Activated gamma-delta T cell (primary cell): ENCODE data around the gene CACHD1.

ENCODE experiments used
- DNase-seq: peaks from one replicate; lab custom pipeline; 2025; lab: John Stamatoyannopoulos, UW

CACHD1 gene

GRCh38 chr1:64549464-64550239 is 79.7 kb downstream of the CACHD1 start:
- DNase-seq = no peak

- no peak for DNase-seq
Observed at GRCh38 chr1:64550510-64550909, 80.6 kb downstream of the CACHD1 start.

DNA sequence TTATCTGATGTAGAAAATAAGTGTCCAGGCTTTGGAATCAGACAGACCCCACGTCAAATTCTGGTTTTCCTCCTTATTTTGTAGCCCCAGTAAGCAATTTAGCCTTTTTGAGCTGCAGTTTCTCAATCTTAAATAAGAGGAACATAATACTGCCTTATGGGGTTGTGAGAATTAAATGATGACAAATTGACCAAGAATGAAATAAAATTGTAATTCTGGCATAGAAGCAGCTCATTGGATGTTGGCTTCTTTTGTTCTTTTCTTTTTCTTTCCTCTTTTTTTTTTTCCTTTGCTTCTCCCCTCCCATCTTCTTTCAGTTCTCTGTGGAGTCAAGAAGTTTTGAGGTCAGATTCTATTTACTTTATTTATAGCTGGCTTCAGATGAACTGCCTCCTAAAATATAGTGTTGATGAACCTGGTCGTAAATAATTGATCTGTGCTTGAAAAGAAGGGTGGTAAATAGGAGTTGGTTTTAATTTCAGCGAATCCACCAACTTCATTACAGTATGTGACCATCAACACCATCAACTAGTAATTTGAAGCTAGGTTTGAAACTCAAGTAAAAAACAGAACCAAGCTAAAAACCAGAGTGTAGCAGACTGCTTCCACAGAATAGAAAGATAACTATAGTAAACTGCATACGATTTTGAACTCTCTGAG is 81.1 kb downstream of the CACHD1 start:
- DNase-seq = no peak

- DNase-seq = no peak
Observed at GRCh38 chr1:64553285-64553684, 83.4 kb downstream of the CACHD1 start.

- no peak for DNase-seq
Observed at GRCh38 chr1:64555947-64556346, 86.0 kb downstream of the CACHD1 start.

- no peak for DNase-seq
Observed at GRCh38 chr1:64561993-64562392, 92.1 kb downstream of the CACHD1 start.

DNA sequence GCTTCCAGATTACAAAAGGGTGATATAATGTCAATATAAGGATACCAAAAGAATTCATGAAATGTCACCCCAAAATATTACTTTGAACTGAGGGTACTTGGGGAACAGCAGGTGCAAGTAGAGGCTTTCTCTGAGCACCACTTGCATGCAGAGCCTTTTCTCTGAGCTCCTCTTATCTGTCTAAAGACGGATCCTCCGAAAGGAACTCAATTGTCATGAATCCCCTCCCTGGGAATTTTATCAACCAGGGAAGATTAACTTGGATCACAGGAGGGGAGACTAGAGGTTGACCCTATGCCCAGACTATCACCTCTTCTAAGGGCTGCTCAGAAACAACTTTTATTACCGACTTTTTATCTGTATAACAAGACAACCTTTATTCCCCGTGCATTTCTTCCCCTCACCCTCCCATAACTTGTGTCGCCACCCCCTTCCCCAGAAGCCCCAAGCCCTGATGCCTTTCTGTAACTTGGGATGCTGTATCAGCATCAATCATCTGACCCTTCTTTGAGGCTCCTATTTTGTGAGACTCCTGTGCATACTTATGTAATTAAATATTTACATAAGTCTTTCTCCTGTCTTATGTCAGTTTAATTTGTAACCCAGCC is 94.1 kb downstream of the CACHD1 start:
- DNase-seq = no peak

DNA sequence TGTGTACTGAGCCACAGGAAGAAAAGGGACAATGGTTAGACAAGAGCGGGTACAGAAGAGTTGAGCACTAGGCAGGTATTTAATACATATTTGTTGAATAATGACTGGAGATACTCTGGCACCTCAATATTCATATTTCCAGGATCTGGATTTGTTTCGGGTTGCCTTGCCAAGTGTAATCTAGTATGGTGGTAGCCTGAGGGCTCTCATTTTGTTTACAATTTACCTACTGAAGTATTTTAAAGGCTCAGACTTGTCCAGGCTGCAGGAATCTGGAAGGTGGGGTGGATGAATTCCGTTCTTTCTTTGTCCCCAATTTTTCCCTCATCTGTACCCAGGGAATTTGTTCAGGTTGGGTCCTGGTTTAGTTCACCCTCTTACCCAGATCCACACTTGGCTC is 95.0 kb downstream of the CACHD1 start:
- DNase-seq = no peak

DNA sequence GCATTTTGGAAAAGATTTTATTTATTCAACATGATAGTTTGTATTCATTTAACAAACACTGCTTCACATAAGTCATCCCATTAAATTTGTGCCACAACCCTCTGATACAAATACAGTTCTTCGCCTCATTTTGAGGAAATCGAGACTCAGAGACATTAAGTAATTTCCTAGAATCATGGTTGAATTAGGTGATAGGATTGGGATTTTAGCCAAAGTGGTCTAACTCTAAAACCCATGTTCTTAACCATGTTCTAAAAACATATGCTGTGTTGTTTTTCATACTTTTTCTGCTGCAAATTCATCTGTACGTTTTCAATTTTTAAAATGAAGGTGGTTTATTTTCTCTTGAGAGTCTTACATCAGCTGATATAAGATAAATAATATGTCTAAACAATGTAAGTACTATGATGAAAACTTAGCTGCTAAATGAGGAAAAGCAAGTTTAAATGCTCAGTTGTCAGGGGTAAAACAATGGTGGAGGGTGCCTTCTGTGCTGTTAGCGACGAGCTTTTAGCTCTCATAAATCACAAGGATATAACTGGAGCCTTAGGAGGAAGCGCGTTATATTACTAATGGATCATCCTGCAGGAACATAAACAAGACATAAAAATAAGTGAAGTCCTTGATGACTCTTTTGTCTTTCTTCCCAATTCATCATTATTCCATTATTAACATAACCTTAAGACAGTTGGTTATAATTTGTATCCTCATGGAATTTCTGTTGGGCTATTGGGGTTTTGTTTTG is 97.7 kb downstream of the CACHD1 start:
- DNase-seq = no peak

- no peak for DNase-seq
Observed at GRCh38 chr1:64568171-64568450, 98.2 kb downstream of the CACHD1 start.

GRCh38 chr1:64569411-64569810 is 99.5 kb downstream of the CACHD1 start:
- DNase-seq = no peak

DNA sequence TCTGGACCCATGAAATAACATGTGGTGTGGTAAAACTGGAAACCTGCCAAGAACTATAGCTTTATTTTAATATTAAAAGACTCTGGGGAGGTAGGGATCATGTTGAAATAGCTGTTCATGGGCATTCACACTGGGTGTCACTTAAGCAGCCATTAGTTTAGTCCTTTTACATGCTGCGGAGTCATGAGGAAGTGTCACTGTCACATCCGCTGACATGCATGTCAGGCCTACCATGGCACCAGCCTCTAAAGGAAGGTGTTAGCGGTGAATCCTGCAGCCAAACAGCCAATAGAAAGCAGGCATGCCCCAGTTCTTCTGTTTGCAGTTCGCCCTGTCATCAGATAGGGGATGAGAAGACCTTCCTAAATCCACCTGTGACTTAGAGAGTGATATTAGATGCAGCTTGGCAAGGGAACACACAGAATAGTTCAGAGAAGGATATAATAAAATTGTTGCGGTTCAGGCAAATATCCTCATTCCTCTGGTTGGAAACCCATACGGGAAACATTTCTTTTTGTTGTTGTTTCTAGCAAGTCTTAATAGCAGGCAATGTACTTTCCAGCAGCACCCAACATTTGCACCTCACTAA is 100.4 kb downstream of the CACHD1 start:
- no peak for DNase-seq

GRCh38 chr1:64572222-64572900 is 102.4 kb downstream of the CACHD1 start:
- no peak for DNase-seq

- DNase-seq = no peak
Observed at GRCh38 chr1:64574301-64574700, 104.4 kb downstream of the CACHD1 start.

DNA sequence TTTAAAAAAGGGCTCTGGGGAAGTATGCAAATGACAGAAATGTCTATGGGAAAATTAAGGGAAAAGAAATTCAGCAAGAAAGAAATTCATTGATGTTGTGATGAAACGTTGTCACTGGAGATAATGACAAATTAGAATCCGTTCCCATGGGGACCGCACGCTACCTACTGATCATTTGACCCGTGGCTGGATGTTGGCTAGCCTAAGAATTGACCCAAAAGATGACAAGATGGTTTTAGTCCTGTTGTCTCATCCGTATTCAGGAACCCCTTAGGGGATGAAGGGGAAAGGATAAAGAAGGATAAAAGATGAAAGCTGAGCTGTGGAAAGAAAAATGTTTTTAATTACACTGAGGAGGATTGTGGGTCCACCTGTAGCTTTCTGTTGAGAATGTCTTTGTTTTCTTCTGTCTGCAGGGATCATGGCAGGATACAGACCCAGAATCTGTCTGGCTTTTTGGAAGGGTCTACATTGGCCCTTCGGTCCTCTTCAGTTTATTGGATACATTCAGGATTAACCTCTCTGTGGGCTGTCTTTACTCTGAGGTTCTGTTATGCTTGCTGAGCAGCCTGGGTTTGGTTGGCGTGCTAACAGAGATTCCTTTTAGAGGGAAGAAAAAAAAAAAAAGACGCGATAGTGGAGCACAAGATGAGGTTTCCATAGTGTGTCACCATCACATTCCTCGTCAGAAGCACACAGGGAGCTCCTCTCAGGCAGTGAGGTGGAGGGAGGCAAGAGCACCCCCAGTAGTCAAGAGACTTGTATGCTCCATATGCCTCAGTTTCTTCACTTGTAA is 106.2 kb downstream of the CACHD1 start:
- no peak for DNase-seq

- no peak for DNase-seq
Observed at GRCh38 chr1:64578270-64578973, 108.5 kb downstream of the CACHD1 start.

DNA sequence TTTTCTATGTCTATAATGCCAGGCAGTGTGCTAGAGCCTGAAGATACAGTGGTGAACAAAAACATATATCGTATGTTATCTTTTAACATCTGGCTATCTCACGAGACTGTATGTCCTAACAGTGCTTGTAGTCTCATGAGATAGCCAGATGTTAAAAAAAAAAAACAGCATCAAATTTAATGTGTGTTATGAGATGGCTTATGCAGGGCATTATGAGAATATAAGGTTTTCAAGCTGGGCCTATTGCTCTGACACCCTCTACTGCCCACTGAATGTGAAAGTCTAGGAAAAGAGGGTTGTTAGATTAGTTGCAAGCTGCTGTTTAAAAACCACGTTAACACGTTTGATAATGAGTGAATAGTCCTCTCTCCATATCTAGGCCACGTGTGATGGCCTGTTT is 109.8 kb downstream of the CACHD1 start:
- DNase-seq = no peak

DNA sequence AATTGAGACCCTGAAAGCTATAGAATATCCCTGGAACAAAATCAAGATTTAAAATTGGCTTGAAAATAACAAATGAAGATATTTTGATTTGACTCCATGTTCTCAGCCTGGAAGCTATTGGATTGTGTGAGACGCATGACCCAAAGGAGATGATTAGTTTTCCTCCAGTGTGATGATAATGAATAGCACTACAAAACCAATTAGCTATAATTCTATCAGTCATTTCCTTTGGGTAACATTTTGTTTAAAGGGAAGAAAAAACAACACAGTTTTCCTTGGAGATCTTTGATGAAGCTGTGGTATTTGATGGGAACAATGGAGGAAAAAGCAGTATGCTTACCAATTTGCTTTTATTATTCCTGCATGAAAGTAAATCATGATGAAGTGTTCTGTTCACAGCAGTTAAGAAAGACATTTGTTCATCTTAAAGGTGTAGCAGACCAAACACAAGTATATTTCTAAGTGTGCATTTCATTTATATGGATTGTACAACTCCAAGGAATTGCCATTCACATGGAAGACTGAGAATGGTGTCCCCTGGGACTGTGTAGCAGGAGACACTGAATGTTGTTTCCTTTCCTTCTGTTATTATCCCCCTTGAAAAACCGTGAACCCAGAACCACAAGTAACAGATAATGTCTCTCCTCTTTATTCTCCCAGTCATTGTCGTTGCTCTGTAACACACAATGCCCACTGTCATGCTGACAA is 111.4 kb downstream of the CACHD1 start:
- no peak for DNase-seq

DNA sequence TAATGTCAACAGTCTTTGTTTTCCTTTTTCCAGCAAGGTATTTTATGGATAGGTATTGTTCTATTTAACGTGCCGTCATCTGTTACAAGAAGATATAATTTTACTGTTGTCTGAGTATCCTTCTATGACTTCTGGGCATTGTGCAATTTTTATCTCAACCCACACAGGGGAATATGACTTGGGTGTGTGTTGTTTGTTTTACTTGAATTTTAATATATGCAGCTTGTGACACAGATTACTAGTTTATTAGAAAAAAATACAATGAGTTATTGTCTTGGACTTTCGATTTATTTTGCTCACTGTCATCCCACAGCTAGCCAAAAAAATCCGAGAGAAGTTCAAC is 111.9 kb downstream of the CACHD1 start:
- DNase-seq = no peak

DNA sequence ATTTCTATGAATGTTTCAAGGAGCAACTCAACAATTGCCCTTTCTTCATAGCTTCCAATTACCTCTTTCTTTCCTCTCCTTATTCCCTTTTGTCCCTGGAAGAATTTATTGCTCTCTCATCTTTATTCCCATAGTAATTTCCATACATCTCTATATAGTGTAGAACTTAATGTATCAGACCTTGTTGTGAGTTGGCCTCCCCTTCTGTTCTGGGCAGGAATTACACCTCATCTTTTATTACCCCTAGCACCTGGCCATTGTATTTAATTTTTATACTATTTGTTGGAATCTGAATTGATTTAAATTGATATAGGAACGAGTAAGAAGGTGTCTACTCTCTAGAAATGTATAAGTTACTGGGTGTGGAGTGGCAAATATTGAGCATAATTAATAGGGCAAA is 114.5 kb downstream of the CACHD1 start:
- no peak for DNase-seq
